Left lobe of liver (tissue), 2 donors: ENCODE results near the gene EXOC1. TPM values are rescaled to one million over a fixed set of nuclear protein-coding genes. Genes with fewer than 3 reads are reported as not detected.
"Not testable (repeated sequence)": the region's sequence is repeated elsewhere in the genome, so short reads cannot be mapped to it uniquely, and the experiment has no call there.

Experiments used
- ATAC-seq: fragments of 200-7000 bp; cut with Tn5 transposase; one replicate; pipeline ENCODE4 v1.9.1; 2020; ENCODE audit warnings: mild to moderate bottlenecking, moderate library complexity
- DNase-seq: peaks from one replicate; pipeline ENCODE4 v3.0.0-alpha.2; 2020; ENCODE audit warnings: low spot score
- total RNA-seq: library from RNA; stranded (reverse); gene quantifications from one replicate; pipeline ENCODE4 v1.2.1, GENCODE V29; 2021
- donor health status: DM: no; HTN: no; CAD: no; lungs with moderate emphysema.
- donor health status: DM: no; HTN: yes; CAD: no.

Gene EXOC1
- total RNA-seq, 1 donor from 2014 or later, result 6.3 TPM

DNA sequence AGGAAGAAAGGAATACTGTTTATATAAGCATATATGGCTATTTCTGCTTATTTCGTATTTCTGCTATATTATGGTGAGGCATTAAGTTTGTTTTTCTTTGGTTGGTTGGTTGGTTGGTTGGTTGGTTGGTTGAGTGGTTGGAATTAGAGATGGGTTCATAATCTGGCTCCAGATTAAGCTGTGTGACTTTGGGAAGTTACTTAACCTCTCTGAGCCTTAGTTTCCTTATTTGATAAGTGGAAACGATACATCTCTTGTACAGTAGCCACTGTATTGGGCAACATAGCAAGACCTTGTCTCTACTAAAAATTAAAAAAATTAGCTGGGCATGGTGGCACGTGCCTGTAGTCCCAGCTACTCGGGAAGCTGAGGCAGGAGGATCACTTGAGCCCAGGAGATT, 49.2 kb downstream of the EXOC1 start:
- ATAC-seq (no peak), DNase-seq (no peak)

DNA sequence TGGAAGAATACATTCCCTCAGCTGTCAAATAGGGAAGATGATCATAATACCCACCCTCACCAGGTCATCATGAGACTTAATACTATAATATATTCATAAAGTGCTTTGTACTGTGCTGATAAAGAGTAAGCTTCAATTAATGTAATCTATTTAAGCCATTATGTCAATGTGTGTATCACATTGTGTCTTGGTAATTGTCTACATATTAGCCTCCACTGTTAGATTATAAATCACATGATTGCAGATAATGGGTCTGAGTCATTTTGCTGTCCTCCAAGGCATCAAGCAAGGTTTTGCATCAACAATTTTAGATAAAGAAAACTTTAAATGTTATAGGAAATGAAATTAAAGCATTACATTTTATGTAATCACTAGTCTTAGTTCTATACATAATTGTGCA, 50.1 kb downstream of the EXOC1 start:
- ATAC-seq (no peak), DNase-seq (no peak)

DNA sequence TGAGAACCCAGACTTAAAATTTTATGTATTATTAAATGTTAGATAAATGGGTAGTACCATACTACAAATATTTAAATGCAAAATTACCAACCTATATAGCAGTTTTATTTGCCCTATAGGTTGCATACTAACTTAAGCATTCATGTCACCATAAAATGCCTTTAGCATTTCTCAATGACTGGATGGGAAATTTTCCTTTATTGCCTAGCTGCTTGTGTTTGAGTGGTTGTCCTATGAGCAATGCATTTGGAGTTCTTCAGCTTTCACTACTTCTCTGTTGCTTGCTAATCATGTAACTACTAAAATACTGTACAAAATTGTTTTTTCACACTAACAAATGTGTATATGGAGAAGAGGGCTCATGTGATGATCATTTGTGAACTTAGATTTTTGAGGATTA, 51.1 kb downstream of the EXOC1 start:
- DNase-seq (no peak), ATAC-seq (no peak)

GRCh38 chr4:55906323-55906722, 52.9 kb downstream of the EXOC1 start:
- no peak for DNase-seq
- ATAC-seq, result no peak

DNA sequence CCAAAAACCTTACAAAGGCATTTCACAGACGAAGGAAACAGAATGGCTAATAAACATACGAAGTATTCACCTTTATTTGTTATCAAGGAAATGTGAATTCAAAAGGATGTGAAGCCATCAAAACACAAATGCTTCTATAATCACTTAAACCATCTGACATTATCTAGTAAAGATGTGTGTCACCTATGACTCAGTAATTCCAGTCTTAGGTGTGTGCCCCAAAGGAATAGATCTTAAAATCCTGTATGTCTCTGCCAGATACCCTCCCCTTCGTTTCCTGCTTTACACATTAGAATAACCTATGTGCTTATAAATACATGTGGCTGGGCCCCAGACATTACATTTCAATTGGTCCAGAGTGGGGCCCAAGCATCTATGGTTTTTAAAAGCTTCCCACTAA, 53.5 kb downstream of the EXOC1 start:
- DNase-seq (no peak), ATAC-seq (no peak)

DNA sequence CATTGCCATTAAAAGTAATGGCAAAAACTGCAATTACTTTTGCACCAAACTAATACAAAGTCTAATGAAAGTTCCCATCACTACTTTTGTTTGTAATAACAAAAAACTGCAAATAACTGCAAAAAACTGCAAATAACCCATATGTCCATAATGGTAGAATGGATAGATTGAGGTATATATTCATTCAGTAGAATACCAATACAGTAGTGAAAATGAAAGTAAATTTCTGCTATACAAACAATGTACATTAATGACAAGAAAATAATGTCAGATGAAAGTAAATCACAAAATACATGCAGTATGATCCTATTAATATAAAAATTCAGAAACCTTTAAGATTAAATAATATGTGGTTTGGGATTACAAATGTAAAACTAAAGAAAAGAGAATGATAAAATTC, 54.0 kb downstream of the EXOC1 start:
- ATAC-seq, result no peak
- no peak for DNase-seq

DNA sequence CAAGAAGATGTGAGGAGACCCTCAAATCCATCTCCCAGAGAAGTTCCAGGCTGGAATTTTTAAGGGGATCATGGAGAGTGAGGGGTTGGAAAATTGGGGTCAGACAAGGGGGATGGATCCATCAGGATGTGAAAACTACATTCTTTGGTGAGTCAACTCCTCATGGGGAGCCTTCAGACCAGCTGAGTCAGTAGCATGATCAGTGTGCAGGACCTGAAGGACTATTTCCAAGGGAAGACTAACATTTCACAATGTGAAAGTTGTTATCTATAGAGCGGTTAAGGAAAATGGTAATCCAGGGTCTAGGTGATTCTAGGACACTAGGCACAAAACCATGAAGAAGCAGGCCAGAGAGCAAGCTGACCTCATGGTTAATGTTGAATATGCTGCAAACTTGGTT, 56.7 kb downstream of the EXOC1 start:
- DNase-seq, result no peak
- no peak for ATAC-seq

- ATAC-seq (no peak), DNase-seq (no peak)
Observed at GRCh38 chr4:55912249-55912648, 58.8 kb downstream of the EXOC1 start.

- ATAC-seq (no peak), DNase-seq (no peak)
Observed at GRCh38 chr4:55920571-55920970, 67.1 kb downstream of the EXOC1 start.

DNA sequence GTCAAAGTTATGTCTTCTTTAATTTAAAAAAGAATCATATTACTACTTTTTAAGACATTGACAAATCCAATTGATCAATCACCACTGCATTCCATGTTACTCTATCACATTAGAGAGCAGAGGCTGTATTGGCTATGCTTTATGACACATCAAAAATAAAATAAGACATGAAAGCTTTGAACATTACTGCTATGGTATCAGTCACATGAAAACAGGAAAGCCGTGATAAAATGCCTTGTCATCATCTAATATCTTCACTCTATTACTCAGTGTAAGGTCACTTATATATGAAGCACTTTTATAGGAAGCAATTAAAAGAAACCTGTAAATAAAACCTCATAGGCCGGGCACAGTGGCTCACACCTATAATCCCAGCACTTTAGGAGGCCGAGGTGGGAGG, 67.6 kb downstream of the EXOC1 start:
- ATAC-seq, result no peak
- no peak for DNase-seq

GRCh38 chr4:55925241-55925640, 71.8 kb downstream of the EXOC1 start:
- no peak for ATAC-seq
- no peak for DNase-seq

- no peak for DNase-seq
- no peak for ATAC-seq
Observed at GRCh38 chr4:55926610-55927009, 73.2 kb downstream of the EXOC1 start.

DNA sequence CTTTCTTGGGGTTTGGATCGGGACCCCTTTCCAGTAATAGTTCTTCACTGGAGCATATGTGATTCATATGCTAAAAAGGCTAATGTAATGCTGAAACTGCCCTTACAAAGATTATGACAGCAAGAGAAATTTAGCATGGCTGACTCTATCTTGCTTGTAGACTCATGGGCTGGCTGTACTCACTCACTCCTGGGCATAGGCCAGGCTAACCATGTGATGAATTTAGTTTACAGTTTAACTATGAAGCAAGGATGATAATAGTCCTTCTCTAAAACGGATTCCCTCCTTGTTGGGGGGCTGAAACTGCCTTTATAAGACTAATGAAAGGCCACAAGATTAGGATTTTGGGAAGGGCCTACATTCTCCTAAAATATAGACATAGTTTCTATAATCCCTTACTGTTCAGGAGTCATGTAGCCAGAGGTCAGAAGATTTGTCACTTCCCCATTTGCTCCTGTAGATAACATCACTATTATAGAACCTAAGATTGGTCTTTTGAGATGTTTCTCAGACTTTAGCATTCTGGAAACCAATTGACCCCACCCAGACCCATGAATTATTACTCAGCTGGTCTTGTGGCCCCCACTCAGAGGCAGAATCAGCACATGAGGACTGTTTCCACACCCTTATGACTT, 74.5 kb downstream of the EXOC1 start:
- no peak for DNase-seq
- no peak for ATAC-seq

DNA sequence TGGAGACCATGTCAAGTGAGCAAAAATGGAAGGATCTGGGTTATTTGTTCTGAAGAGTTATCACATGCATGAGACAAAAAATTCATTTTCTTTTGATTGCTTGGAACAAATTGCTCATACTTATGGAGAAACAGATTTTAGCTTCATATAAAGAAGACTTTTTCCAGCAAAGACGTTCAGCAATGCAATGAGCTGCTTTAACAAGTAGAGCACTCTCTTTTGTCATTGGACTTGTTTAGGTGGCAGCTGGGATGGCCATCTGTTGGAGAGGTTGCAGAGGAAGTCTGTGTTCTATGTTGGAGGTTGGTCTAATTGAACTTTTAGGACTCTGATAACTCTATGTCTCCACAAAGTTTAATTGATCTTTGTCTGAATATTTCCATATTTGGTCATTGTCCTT, 75.4 kb downstream of the EXOC1 start:
- no peak for DNase-seq
- ATAC-seq, result no peak

- DNase-seq, result no peak
- no peak for ATAC-seq
Observed at GRCh38 chr4:55931043-55931442, 77.6 kb downstream of the EXOC1 start.

- DNase-seq (no peak), ATAC-seq (no peak)
Observed at GRCh38 chr4:55931833-55932232, 78.4 kb downstream of the EXOC1 start.

GRCh38 chr4:55932511-55932910, 79.1 kb downstream of the EXOC1 start:
- ATAC-seq, result no peak
- no peak for DNase-seq

GRCh38 chr4:55933611-55934010, 80.2 kb downstream of the EXOC1 start:
- no peak for DNase-seq
- ATAC-seq, result no peak

DNA sequence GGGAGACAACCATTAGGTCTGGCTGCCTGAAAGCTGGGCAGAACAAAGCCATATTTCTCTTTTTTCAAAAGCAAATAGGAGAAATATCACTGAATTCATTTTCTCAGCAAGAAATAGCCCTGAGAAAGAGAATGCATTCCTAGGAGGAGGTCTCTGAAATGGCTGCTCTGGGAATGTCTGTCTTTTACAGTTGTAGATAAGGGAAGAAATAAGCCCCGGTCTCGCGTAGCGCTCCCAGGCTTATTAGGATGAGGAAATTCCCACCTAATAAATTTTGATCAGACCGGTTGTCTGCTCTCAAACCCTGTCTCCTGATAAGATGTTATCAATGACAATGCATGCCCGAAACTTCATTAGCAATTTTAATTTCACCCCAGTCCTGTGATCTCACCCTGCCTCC, 82.5 kb downstream of the EXOC1 start:
- DNase-seq, ATAC-seq: not testable (repeated sequence)

DNA sequence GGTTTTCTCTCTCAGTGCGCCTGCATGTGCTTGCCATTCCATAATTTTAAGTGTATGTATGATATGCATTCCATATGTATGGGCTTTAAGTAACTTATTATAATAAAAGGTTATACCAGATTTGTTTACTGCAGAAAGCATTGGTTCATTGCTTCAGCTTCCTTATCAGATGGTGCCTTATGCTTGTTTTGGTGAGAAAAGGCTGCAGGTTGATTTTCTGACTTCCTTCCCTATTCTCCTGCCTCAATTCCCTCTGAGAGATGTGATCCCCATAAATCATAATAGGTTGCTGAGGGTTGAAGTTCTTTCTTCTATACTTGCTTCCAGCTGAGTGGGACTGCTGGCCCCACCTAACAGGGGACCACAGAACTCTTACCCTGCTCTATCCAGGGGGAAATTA, 85.0 kb downstream of the EXOC1 start:
- DNase-seq (no peak), ATAC-seq (no peak)

DNA sequence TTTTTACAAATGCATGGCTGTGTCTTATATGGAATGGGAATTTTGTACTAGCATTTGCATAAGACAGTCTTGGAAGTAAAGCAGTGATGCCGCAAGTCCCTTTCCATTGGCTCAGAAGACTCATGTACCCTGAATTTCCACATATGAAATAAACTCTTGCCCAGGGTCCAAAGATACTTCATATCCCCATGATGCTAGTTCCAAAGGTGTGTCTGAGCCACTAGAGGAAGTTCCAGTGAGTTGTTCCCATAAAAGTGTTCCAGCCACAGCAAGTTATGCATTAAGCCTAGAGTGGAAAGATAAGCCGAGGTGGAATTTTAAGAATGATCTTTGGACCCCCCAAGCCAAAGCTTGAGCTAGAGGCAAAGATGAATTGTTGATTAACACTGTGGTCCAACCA, 86.0 kb downstream of the EXOC1 start:
- no peak for ATAC-seq

DNA sequence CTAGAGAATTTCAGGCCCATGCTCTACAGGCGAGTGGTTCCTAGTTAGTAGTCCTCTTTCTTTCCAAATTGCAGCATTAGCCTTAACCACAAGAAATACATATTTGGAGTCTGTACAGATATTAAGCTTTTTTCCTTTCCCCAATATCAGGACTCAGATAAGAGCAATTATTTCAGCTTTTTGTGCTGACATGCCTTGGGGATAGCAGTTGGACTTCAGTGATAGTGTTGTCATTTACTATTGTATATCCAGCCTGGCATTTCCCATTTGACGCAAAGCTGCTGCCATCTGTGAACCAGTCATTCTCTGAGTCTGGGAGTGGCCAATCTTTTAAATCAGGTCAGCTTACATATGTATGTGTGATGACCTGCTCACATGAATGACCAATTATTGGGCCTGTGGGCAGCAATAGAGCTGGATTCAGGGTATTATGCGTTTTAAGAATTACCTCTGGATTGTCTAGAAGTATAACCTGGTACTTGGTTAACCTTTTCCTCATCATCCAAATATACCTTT, 88.5 kb downstream of the EXOC1 start:
- DNase-seq (no peak), ATAC-seq (no peak)

More for the DNA sequence above, 86.0 kb downstream of the EXOC1 start:
- DNase-seq, result no peak

GRCh38 chr4:55947254-55947882, 93.9 kb downstream of the EXOC1 start:
- no peak for DNase-seq
- ATAC-seq, result no peak
